GM18507 (cell line): Measurements from ENCODE around the gene RRP9.

Source experiments
- DNase-seq: peaks from one replicate; pipeline ENCODE4 v3.0.0; 2011; ENCODE audit warnings: low read depth; ENCODE audit not compliant: insufficient read length; ENCODE audit errors: extremely low spot score
- FAIRE-seq: peaks from 2 replicates; lab custom pipeline; 2011; peaks lifted over from hg19 to GRCh38; lab: Jason Lieb, UNC

RRP9 gene

DNA sequence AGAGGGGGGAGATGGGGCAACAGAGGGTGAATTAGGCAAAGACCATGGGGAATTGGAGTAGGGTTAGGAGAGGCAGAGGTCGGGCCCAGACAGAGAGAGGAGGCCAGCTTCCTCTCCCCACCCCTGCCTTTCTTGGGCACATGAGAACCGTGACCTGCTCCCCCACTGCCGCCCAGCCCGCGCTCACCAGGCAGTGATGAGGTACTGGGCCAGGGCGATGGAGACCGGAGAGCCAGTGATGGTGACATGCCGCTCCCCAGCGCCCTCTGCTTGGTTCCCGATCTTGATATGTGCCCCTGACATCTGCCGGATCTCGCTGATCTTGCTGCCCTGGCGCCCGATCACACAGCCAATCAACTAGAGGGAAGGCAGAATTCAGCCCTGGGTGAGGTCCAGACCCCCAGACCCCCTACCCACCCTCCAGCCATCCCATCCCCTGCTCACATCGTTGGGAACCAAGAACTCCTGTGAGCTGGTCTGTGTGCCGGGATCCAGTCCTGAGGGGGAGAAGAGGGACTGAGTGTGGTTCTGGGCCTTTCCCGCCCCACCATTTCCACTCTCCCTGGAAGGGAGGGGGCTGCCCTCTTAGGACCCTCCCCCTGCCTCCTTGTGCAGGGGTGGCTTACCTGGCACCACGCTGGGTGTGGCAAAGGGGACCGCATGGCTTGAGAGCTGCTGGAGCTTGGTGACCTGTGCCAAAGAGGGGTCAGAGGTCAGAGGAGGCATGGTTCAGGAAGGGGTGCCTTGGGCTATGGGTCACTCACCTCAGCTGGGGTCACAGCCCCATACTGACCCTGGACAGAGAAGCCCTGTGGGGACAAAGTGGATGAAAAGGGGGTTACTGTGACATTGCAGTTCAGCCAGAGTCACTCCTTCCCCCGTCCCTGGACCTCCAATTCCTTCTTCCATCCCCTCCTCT is 17.2 kb upstream of the RRP9 start:
- DNase-seq = no peak
- no peak for FAIRE-seq

DNA sequence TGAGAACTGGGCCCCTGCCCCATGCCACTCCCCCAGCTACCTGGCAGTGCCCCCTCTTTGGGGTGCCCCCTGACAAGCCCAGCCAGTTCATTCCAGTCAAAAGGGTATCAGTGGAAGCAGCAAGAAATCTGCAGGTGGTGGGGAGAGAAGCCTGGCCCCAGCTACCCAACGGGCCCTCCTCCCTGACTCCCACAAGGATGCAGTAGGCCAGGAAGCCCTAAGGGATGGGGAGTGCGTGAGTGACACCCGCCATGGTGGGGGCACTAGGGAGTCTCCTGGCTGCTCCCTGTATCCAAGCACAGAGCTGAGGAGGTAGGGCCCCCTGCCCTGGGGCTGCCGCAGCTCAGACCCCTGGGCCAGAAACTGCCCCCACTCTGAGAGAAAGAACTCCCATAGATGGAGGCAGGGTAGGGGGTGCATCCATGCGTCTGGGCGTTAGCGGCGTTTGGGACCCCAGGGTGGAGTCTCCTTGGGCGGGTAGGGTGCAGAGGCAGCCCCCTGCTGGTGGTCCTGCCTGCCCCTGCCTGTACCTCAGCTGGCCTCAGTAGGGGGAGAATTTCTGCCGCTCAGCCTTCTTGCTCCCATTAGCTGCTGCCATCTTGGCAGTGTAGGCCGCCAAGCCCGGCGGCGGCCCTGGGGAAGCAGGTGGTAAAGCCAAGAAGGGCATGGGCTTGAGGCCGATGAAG is 16.0 kb upstream of the RRP9 start:
- FAIRE-seq (no peak), DNase-seq (no peak)

GRCh38 chr3:51955893-51956770 is 14.4 kb upstream of the RRP9 start:
- DNase-seq = no peak
- FAIRE-seq = no peak

GRCh38 chr3:51955175-51955892 is 13.6 kb upstream of the RRP9 start, which contains the start of gene GPR62:
Gene GPR62, plus strand, starts transcription at chr3:51955381. Its CDS starts 272 bp downstream, at chr3:51955653.
- FAIRE-seq (no peak), DNase-seq (no peak)

DNA sequence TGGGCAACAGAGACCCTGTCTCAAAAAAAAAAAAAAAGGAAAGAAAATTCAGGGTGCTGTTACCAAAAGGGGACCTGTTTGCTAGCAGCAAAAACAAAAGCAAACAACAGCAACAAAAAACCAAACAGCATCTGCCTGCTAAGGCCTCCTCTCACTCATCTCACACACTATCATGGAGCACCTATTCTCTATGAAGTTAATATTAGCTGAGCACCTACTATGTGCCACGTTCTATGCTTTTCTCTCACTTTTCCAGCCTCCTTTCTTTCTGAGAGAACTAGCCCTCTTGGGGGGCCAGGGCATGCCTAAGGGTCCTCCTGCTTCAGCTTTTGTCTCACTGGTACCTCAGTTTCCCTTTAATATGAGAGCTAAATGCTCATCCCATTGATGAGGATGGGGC is 13.0 kb upstream of the RRP9 start:
- DNase-seq (no peak), FAIRE-seq (no peak)

DNA sequence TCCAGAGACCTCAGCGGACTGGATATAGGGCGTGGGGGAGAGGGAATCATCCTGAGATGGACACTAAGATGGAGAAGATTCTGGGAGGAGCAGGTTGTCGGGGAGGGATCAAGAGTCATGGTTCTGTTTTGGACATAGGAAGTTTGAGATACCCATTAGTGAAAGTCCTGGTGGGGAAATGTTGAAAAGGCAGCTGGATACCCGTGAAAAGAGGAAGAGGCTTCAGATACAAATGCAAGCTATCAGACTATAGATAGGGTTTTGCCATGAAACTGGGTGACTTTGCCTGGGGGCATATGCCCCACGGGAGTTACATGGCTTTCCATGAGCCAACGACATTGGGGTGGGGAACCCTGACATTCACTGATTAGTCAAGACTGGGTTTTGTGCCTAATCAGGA is 12.4 kb upstream of the RRP9 start:
- no peak for DNase-seq

DNA sequence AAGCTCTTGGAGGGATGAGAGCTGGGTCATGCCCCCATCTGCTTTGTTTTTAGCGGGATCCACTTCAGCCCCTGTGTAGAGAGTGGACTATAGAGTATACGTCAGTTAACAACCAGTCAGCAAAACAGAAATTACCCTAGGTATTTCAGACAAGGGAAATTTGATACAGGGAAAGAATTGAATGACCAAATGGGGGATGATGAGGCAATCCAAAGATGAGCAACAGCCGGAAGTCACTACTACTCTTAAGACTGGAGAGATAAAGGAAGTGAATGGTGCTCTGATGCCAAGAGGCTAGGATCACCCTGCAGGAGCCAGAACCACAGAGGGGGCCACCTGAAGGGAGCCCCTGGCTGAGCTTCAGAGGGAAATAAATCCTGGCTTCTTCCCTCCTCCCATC is 11.7 kb upstream of the RRP9 start:
- FAIRE-seq (no peak), DNase-seq (no peak)

More for the DNA sequence above, 12.4 kb upstream of the RRP9 start:
- FAIRE-seq = no peak

DNA sequence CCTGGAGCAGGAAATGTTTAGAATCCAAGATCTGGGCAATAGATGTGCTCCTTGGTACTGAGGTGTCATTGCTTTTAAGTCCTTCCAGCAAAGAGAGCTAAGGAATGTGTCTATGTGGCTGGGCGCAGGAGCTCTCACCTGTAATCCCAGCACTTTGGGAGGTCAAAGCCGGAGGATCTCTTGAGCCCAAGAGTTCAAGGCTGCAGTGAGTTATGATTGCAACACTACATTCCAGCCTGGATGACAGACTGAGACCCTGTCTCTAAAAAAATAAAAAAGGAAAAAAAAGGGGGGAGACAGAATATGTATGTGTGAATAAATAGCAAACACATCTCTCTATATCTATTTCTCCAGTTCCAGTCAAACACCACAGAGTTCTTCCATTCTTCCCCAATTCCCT is 9.2 kb upstream of the RRP9 start:
- FAIRE-seq = no peak
- DNase-seq = no peak

- no peak for FAIRE-seq
- DNase-seq = no peak
Measured at GRCh38 chr3:51949121-51949520, 7.4 kb upstream of the RRP9 start.

GRCh38 chr3:51948016-51948580 is 6.4 kb upstream of the RRP9 start:
- no peak for DNase-seq
- no peak for FAIRE-seq

GRCh38 chr3:51947215-51947900 is 5.7 kb upstream of the RRP9 start:
- no peak for DNase-seq
- FAIRE-seq = no peak

DNA sequence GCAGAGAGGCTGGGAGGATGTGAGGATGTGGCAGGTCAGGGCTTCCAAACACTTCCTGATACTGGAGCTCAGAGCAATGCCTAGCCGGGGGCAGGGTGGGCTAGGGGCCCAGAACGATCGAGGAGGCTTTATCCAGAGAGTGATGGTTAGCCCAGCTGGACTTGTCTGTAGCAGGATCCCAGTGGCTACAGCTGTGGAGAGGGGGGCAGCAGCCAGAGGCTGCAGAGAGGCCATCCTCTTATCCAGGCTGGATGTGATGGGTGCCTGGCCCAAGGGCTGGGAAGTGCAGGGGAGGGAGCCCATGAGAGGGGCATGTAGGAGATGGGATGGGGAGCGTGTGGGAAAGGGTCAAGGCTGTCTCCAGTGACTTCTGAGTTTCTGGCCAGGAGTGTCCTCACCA is 5.1 kb upstream of the RRP9 start:
- FAIRE-seq = no peak

GRCh38 chr3:51945926-51946705 is 4.4 kb upstream of the RRP9 start:
- DNase-seq = no peak
- no peak for FAIRE-seq

More for the DNA sequence above, 5.1 kb upstream of the RRP9 start:
- DNase-seq = no peak

- FAIRE-seq (no peak), DNase-seq (no peak)
Measured at GRCh38 chr3:51945031-51945840, 3.5 kb upstream of the RRP9 start.

GRCh38 chr3:51944451-51945021 is 2.8 kb upstream of the RRP9 start:
- DNase-seq (no peak), FAIRE-seq (no peak)
